ENCODE results near the gene DUSP18.
"Not testable (repeated sequence)": the region's sequence is repeated elsewhere in the genome, so short reads cannot be mapped to it uniquely, and the experiment has no call there.

Gene DUSP18

GRCh38 chr22:30640361-30640760, 27.3 kb downstream of the DUSP18 start:
- DNase-seq (ENCODE audit: low read depth): no peak

DNA sequence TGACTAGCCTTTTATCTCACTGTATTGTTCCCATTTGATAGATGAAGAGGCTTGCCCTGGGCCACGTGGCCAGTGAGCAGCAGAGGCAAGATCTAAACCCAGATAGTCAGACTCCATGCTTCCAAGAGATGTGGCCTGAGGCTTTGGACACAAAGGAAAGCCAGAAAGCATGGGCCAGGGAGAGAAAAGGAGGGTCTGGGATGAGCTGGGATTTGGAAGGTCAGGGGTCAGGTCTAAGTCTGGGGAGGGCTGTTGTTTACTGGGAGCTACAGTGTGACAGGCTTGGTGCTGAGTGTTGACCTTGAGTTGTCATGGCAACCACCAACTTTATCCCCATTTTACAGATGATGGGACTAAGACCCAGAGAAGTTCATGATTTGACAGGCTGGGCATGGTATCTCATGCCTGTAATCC, 30.0 kb downstream of the DUSP18 start:
- DNase-seq (ENCODE audit: low read depth): no peak

DNA sequence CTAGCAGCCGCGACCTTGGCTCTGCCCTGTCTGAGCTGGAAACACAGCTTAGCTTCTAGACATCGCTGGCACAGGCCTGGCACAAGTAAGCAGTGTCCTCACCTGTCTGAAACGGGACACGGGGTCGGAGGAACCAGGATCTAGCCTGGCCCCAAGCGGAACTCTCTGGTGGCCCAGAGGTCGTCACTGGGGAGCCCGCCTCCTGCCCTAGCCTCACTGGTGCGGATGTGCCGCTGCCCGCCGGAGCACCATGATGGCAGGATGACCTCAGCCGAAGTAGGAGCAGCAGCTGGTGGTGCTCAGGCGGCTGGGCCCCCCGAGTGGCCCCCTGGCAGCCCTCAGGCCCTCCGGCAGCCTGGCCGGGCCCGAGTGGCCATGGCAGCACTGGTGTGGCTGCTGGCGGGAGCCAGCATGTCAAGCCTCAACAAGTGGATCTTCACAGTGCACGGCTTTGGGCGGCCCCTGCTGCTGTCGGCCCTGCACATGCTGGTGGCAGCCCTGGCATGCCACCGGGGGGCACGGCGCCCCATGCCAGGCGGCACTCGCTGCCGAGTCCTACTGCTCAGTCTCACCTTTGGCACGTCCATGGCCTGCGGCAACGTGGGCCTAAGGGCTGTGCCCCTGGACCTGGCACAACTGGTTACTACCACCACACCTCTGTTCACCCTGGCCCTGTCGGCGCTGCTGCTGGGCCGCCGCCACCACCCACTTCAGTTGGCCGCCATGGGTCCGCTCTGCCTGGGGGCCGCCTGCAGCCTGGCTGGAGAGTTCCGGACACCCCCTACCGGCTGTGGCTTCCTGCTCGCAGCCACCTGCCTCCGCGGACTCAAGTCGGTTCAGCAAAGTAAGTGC, 31.2 kb downstream of the DUSP18 start:
- no peak for DNase-seq (ENCODE audit: low read depth)

DNA sequence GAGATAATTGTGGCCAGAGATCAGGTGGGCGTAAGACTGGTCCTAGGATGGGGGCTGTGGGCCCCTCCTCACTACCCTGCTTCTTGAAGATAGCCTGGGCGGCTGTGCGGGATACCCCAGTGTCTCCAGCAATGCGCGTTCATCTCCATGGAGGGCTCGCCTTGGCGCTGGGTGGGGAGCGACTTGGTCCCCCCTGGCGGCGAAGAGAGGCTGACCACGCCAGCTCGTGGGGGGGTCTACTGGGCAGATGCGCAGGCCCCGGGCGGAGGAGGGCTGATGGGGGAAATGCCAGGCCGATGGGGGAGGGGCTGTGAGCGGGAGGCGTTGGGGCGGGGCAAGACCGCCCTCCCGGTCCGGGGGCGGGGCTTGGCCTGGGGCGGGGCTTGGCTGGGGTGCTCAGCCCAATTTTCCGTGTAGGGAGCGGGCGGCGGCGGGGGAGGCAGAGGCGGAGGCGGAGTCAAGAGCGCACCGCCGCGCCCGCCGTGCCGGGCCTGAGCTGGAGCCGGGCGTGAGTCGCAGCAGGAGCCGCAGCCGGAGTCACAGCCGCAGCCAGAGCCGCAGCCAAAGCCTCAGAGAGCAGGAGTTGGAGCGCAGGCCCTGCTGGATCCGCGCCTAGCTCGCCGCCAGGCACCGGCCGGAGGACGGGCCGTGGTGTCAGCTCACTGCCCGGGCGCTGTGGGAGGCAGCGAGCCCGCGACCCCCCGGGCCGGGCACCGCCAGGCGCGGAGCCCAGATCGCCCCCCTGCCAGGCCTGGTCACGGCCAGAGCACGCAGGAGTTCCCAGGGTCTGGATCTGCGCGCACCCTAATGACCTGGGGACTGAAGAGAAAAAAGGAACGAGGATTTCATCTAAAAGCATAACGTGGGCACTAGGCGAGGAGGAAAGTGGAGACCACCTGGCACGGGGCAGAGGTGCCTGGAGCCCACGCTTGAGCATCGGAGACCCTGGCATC, 32.1 kb downstream of the DUSP18 start, which contains the start of gene SLC35E4:
Gene SLC35E4 (plus strand): TSS at position 509 of the 953 bp plus-strand sequence. CDS start 670 bp downstream, outside the sequence.
- DNase-seq (ENCODE audit: low read depth): peak; percentile 88

DNA sequence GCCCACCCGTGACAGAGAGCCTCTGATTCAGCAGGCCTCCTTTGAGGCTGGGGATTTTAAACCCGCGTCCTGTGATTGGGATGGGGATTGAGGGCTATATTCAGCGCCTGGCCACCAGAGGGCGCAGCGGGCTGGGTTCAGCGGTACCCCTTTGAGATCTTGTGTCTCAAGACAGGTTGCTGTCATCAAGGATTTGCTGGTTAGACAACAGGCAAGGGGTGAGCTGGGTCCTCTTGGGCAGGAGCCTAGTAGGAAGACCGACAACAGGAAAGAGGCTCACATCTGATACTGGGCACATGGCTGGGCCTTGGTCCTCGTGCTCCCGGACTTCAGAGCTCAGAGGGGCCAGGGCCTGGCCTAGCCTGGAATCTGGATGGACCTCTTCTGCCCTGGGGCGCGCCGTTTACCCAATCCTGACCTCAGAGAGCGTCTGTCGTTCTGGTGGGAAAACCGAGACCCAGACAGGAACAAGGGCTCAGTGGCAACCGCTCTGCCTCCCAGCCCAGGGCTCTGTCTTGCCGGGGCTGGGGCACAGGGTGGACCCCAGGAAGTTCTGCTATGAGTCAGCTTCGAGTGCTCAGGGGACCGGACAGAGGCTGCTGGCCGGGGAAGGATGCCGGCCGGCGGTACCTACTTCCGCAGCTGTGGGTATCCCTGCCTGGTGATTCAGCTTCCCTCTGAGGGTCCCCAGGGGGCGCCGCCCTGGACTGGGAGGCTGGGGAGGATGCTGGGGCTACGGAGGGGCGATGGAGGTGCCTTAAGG, 33.0 kb downstream of the DUSP18 start:
- DNase-seq (ENCODE audit: low read depth): peak; percentile 70

GRCh38 chr22:30631469-30631868, 36.2 kb downstream of the DUSP18 start:
- not testable (repeated sequence) for DNase-seq (ENCODE audit: low read depth)

GRCh38 chr22:30628491-30628890, 39.2 kb downstream of the DUSP18 start:
- no peak for DNase-seq (ENCODE audit: low read depth)

DNA sequence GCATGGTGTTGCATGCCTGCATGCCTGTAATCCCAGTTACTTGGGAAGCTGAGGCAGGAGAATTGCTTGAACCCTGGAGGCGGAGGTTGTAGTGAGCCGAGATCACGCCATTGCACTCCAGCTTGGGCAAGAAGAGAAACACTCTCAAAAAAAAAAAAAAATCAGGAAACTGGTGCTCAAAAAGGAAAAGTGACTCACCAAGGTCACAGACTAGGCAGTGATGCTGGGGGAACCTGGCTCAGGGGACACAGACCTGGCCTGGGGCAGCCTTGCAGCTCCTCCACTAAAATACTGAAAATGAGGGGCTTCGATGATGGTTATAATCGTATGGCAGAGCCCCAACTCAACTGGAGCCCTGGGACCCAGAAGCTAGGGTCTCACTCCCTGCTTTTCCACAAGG, 40.2 kb downstream of the DUSP18 start:
- no peak for DNase-seq (ENCODE audit: low read depth)

DNA sequence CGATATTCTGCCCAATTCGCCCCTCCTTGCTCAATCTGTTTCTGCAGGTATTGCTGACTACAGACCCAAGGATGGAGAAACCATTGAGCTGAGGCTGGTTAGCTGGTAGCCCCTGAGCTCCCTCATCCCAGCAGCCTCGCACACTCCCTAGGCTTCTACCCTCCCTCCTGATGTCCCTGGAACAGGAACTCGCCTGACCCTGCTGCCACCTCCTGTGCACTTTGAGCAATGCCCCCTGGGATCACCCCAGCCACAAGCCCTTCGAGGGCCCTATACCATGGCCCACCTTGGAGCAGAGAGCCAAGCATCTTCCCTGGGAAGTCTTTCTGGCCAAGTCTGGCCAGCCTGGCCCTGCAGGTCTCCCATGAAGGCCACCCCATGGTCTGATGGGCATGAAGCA, 41.3 kb downstream of the DUSP18 start:
- DNase-seq (ENCODE audit: low read depth): no peak

DNA sequence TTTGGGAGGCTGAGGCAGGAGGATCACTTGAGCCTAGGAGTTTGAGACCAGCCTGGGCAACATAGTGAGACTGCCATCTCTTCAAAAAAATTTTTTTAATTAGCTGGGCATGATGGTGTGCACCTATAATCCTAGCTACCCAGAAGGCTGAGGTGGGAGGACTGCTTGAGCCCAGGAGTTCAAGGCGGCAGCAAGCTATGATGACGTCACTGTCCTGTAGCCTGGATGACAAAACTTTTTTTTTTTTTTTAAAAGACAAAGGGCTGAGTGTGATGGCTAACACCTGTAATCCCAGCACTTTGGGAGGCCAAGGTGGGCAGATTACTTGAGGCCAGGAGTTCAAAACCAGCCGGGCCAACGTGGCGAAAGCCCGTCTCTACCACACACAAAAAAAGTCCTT, 47.8 kb downstream of the DUSP18 start:
- not testable (repeated sequence) for DNase-seq (ENCODE audit: low read depth)

GRCh38 chr22:30617819-30618218, 49.9 kb downstream of the DUSP18 start:
- DNase-seq (ENCODE audit: low read depth): no peak

- DNase-seq (ENCODE audit: low read depth): no peak
Measured at GRCh38 chr22:30615543-30615954, 52.1 kb downstream of the DUSP18 start.

GRCh38 chr22:30614879-30615278, 52.8 kb downstream of the DUSP18 start:
- no peak for DNase-seq (ENCODE audit: low read depth)

DNA sequence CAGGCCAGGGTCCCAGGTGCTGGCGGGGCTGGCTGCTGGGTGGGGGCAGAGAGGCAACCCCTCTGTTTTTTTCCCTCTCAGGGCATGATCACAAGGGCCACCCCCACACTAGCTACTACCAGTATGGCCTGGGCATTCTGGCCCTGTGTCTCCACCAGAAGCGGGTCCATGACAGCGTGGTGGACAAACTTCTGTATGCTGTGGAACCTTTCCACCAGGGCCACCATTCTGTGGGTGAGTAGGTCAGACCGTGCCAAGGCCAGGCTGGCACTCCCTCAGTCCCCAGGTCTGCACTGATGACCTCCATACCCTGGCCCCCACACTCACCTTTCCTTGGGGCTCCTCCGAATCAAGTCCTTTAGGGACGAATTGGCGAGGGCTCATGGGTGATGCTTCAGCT, 53.4 kb downstream of the DUSP18 start:
- no peak for DNase-seq (ENCODE audit: low read depth)

GRCh38 chr22:30612789-30613188, 54.9 kb downstream of the DUSP18 start:
- DNase-seq (ENCODE audit: low read depth): no peak

Data from T-helper 22 cell (primary cell).